Spleen (tissue), 11 donors: ENCODE results near the gene ALKAL2. TPM values are rescaled to one million over a fixed set of nuclear protein-coding genes. Genes with fewer than 3 reads are reported as not detected.

Source experiments
- DNase-seq: peaks from one replicate; pipeline ENCODE4 v3.0.0-alpha.2; 2020
- H3K27ac ChIP-seq, 8 donors: fragments of 200-600 bp; sonication (generic) in 7 of 8; 1 replicate in 4 of 8; 2 replicates in 4 of 8; pipeline versions ENCODE4 v1.5.0 to v1.8.0; 2016 to 2021; ENCODE audit warnings: inconsistent platforms in 4 of 8, mild to moderate bottlenecking in 4 of 8, moderate library complexity in 1 of 8
- H3K27me3 ChIP-seq, 7 donors: fragments of 200-600 bp; sonication (generic) in 6 of 7; replicated peaks in 1 of 7; 1 replicate in 4 of 7; 2 replicates in 3 of 7; pipeline versions ENCODE4 v1.5.0 to v1.8.0; 2016 to 2021; ENCODE audit warnings: inconsistent platforms in 3 of 7, mild to moderate bottlenecking in 1 of 7
- H3K36me3 ChIP-seq, 6 donors: fragments of 200-600 bp; sonication (generic) in 5 of 6; 1 replicate in 4 of 6; 2 replicates in 2 of 6; pipeline versions ENCODE4 v1.5.0 to v1.8.0; 2016 to 2021; ENCODE audit warnings: inconsistent platforms in 2 of 6
- H3K4me1 ChIP-seq, 6 donors: fragments of 200-600 bp; sonication (generic) in 5 of 6; 1 replicate in 3 of 6; 2 replicates in 3 of 6; pipeline versions ENCODE4 v1.5.0 to v1.8.0; 2016 to 2021; ENCODE audit warnings: inconsistent platforms in 3 of 6
- H3K4me3 ChIP-seq, 8 donors: fragments of 200-600 bp; sonication (generic) in 7 of 8; 1 replicate in 4 of 8; 2 replicates in 4 of 8; pipeline versions ENCODE4 v1.5.0 to v1.8.0; 2016 to 2021; ENCODE audit warnings: inconsistent platforms in 4 of 8, mild to moderate bottlenecking in 4 of 8, moderate library complexity in 2 of 8
- H3K9me3 ChIP-seq, 8 donors: fragments of 200-600 bp; sonication (generic) in 7 of 8; 1 replicate in 4 of 8; 2 replicates in 4 of 8; pipeline versions ENCODE4 v1.5.0 to v1.8.0; 2016 to 2021; ENCODE audit warnings: inconsistent platforms in 4 of 8
- CTCF ChIP-seq, 11 experiments: fragments of 200-600 bp in 7 of 11; fragments of 450-650 bp in 4 of 11; sonication (generic) in 4 of 11; IDR thresholded peaks in 8 of 11; conservative IDR thresholded peaks in 3 of 11; 1 replicate in 7 of 11; 2 replicates in 4 of 11; pipeline versions ENCODE4 v1.4.0 to v1.8.0; 2016 to 2021; ENCODE audit warnings: antibody characterized with exemption in 11 of 11, inconsistent platforms in 4 of 11, mild to moderate bottlenecking in 1 of 11
- POLR2A ChIP-seq, 3 donors: fragments of 450-650 bp; IDR thresholded peaks; one replicate each; pipeline ENCODE4 v1.5.1; 2017; ENCODE audit warnings: antibody characterized with exemption in 3 of 3, mild to moderate bottlenecking in 1 of 3
- POLR2AphosphoS5 ChIP-seq, 3 donors: sonication (generic); formaldehyde crosslinking; IDR thresholded peaks; one replicate each; pipeline ENCODE4 v1.5.1; 2017; ENCODE audit warnings: antibody characterized with exemption in 3 of 3
- WGBS, 5 donors: extraction: QIAGEN DNeasy Blood & Tissue Kit in 3 of 5; methylation state at CpG; one replicate each; pipeline versions ENCODE4 v1.1.5 to v1.1.7; 2013 to 2018; 5-methylcytosine and 5-hydroxymethylcytosine counted together
- intact Hi-C: fragments of 100-400 bp; cut with DNase I; formaldehyde crosslinking; loops from one replicate; pipeline ENCODE4 v1.15.0; 2023; ENCODE audit warnings: low total_unique reads
- polyA plus RNA-seq, 3 donors: library from polyadenylated mRNA; stranded (reverse); fragments of 200-250 nt; gene quantifications; one replicate each; pipeline ENCODE4 v1.2.1, GENCODE V29; 2013
- total RNA-seq, 7 donors: library from RNA; depleted of rRNA in 3 of 7; stranded (reverse); fragments of >200 nt in 3 of 7; fragmentation: NEBNext Ultra II Directional in 4 of 7; extraction: Animal tissue kit (Norgen Biotek cat#: 25700) in 4 of 7; gene quantifications; one replicate each; pipeline versions ENCODE4 v1.1.0 to v1.2.1, GENCODE V29; 2016 to 2021
- donor health status: healthy with polysubstance abuse.
- donor health status: DM: no; HTN: no; CAD: no; lungs with moderate emphysema.
- donor health status: DM: no; HTN: no; CAD: no.
- donor health status: Bipolar disorder and iron deficiency.
- donor health status: healthy.
- donor health status: DM: no; HTN: no; CAD: no.
- donor health status: DM: yes; HTN: yes; CAD: no.

The ALKAL2 gene
- total and polyA plus RNA-seq, 10 donors: 2.1 to 22.9 (median 5.1) TPM

DNA sequence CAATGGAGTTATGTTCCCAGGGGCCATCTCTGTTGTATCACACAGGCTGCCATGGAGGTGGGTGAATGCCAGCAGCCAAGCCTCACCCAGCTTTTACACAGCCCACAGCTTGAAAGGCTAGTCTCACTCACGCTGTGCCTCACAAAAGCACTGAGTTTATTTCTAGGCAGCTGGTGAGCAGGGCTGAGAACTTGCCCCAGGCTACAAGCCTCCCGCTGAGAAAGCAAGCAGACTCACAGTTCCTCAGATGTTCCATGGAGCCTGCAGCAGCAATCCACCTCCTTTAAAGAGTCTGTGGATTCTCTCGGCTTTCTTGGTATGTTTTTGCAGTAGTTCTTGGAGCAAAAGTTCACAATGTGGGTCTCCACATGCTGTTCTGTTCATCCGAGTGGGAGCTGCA is 40.9 kb upstream of the ALKAL2 start:
- Histone ChIP-seq H3K4me1 (no peaks in the 10 kb centered on the region), H3K4me3 (no peak overlapping the region), H3K9me3 (peaks cover 0 to 29% (median 16%) of the 10 kb centered on the region in 8 donors), H3K27me3 (peaks cover 0 to 18% (median 0%) of the 10 kb centered on the region in 7 donors), H3K36me3 (no peaks in the 10 kb centered on the region), H3K27ac (no peak overlapping the region)
- intact Hi-C loops: no loop called here
- TF ChIP-seq POLR2AphosphoS5 (IDR thresholded peaks at IDR 0.05) (no peak), CTCF (IDR thresholded peaks at IDR 0.05 in 8 of 11, conservative IDR thresholded peaks at IDR 0.05 in 3 of 11) (no peak)
- DNase-seq: no peak
- 85 to 91% (median 88%) methylated on average over 4 of the region's 4 CpGs for WGBS, 5 donors

GRCh38 chr2:323035-323434 is 35.1 kb upstream of the ALKAL2 start:
- Histone ChIP-seq H3K4me1 (no peaks in the 10 kb centered on the region), H3K27ac (no peak overlapping the region), H3K36me3 (no peaks in the 10 kb centered on the region), H3K9me3 (peaks cover 0 to 17% (median 14%) of the 10 kb centered on the region in 8 donors), H3K27me3 (no peaks in the 10 kb centered on the region), H3K4me3 (no peak overlapping the region)
- intact Hi-C loops: no loop called here
- no peak for DNase-seq
- WGBS, 5 donors: 86 to 92% (median 88%) methylated on average over 9 of the region's 9 CpGs
- TF ChIP-seq CTCF (IDR thresholded peaks at IDR 0.05 in 8 of 11, conservative IDR thresholded peaks at IDR 0.05 in 3 of 11) (no peak), POLR2A (IDR thresholded peaks at IDR 0.05) (no peak), POLR2AphosphoS5 (IDR thresholded peaks at IDR 0.05) (no peak)

DNA sequence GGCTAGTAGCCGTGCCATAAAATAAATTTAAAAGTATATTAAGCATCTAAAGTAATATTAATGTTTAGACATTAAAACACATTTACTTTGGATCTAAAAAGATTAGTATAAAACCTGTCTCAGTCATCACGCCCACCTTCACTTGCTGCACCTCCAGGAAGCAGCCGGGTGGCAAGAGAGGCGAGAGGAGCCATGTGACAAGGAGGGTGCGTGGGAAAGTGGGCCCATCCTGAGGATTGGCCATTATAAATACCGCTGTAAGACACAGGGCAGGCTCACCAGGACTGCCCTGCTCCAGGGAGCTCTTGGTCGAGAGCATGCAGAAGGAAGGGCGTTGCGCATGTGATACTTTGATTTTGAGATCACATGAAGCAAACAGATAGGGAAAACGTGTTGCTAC is 34.4 kb upstream of the ALKAL2 start:
- Histone ChIP-seq H3K4me3 (no peak overlapping the region), H3K27ac (no peak overlapping the region), H3K4me1 (no peaks in the 10 kb centered on the region), H3K9me3 (peaks cover 0 to 10% (median 7%) of the 10 kb centered on the region in 8 donors), H3K27me3 (no peaks in the 10 kb centered on the region), H3K36me3 (no peaks in the 10 kb centered on the region)
- TF ChIP-seq CTCF (IDR thresholded peaks at IDR 0.05 in 8 of 11, conservative IDR thresholded peaks at IDR 0.05 in 3 of 11) (no peak), POLR2AphosphoS5 (IDR thresholded peaks at IDR 0.05) (no peak), POLR2A (IDR thresholded peaks at IDR 0.05) (no peak)
- 75 to 83% (median 80%) methylated on average over 10 of the region's 10 CpGs for WGBS, 5 donors
- intact Hi-C loops: no loop called here
- no peak for DNase-seq

DNA sequence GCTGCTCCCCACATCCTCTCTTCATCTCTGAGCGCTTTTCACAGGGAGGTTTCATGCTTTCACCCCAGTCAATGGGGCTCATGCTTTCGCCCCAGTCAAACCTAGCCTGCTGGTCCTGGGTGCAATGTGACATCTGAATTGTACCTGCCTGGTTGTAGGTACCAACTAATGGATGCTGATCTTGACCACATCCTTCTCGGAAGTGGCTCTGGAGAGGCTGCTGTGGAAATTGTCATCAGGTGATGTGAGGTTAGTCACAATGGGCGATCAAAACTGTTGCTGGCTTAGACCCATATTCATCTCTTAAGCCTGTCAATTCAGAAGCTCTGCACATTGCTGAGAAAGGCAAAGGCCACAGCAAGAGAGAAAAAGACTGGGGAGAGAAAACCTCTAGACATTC is 32.7 kb upstream of the ALKAL2 start:
- Histone ChIP-seq H3K4me3 (no peak overlapping the region), H3K9me3 (no peaks in the 10 kb centered on the region), H3K4me1 (no peaks in the 10 kb centered on the region), H3K27me3 (no peaks in the 10 kb centered on the region), H3K27ac (no peak overlapping the region), H3K36me3 (no peaks in the 10 kb centered on the region)
- WGBS, 5 donors: 83 to 92% (median 91%) methylated on average over 4 of the region's 4 CpGs
- DNase-seq: no peak
- intact Hi-C loops: no loop called here
- TF ChIP-seq POLR2AphosphoS5 (IDR thresholded peaks at IDR 0.05): no peak
- TF ChIP-seq CTCF (IDR thresholded peaks at IDR 0.05 in 8 of 11, conservative IDR thresholded peaks at IDR 0.05 in 3 of 11): no peak
- TF ChIP-seq POLR2A (IDR thresholded peaks at IDR 0.05): no peak
